HUES48 (cell line): ENCODE measurements around the gene SCN1B.
"Not testable (repeated sequence)": the region's sequence is repeated elsewhere in the genome, so short reads cannot be mapped to it uniquely, and the experiment has no call there.

Source experiments
- H3K27ac ChIP-seq: one replicate; pipeline ENCODE4 v1.7.0; 2013; ENCODE audit warnings: low read depth, low read length, inconsistent platforms
- H3K27me3 ChIP-seq: 2 replicates; pipeline ENCODE4 v1.6.1; 2013; ENCODE audit warnings: mild to moderate bottlenecking, low read length; ENCODE audit not compliant: control insufficient read depth, insufficient read depth
- H3K36me3 ChIP-seq: 2 replicates; pipeline ENCODE4 v1.6.1; 2013; ENCODE audit warnings: low read length; ENCODE audit not compliant: control insufficient read depth, insufficient read depth
- H3K4me1 ChIP-seq: 2 replicates; pipeline ENCODE4 v1.6.1; 2013; ENCODE audit warnings: mild to moderate bottlenecking, low read length; ENCODE audit not compliant: control insufficient read depth, insufficient read depth
- H3K4me3 ChIP-seq: 2 replicates; pipeline ENCODE4 v1.5.1; 2013; ENCODE audit warnings: mild to moderate bottlenecking, low read depth, low read length
- H3K9ac ChIP-seq: 2 replicates; pipeline ENCODE4 v1.6.1; 2013; ENCODE audit warnings: mild to moderate bottlenecking, low read depth, low read length, moderate library complexity
- H3K9me3 ChIP-seq: 2 replicates; pipeline ENCODE4 v1.6.1; 2013; ENCODE audit warnings: low read length; ENCODE audit not compliant: control insufficient read depth, insufficient read depth

SCN1B gene

DNA sequence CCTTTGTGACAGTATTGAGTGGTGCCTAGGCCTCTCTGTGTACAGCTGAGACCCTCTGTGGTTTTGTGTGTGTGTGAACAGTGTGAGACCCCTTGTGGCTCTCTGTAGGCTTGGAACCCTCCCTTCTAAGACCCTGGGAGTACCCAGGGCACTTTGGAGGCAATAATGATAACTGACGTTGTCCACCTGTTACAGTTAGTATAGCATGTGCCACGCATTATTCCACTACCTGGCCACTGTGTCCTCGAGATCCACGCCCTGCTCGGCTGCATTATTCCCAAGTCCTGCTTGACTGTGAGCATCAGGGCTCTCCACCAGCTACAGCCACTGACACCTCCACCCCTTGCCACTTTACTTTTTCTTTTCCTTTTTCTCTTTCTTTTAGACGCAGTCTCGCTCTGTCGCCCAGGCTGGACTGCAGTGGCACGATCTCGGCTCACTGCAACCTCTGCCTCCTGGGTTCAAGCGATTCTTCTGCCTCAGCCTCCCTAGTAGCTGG, 28.2 kb upstream of the SCN1B start:
- H3K9me3 ChIP-seq: no peaks in the 10 kb centered on the region
- peak overlapping the region; percentile 27 for H3K27ac ChIP-seq
- H3K4me1 ChIP-seq: peaks cover 29% of the 10 kb centered on the region
- no peak overlapping the region for H3K9ac ChIP-seq
- H3K4me3 ChIP-seq: peak overlapping the region; percentile 74
- no peaks in the 10 kb centered on the region for H3K27me3 ChIP-seq
- H3K36me3 ChIP-seq: peaks cover 41% of the 10 kb centered on the region

GRCh38 chr19:35004517-35005255, 25.6 kb upstream of the SCN1B start:
- no peak overlapping the region for H3K9ac ChIP-seq

DNA sequence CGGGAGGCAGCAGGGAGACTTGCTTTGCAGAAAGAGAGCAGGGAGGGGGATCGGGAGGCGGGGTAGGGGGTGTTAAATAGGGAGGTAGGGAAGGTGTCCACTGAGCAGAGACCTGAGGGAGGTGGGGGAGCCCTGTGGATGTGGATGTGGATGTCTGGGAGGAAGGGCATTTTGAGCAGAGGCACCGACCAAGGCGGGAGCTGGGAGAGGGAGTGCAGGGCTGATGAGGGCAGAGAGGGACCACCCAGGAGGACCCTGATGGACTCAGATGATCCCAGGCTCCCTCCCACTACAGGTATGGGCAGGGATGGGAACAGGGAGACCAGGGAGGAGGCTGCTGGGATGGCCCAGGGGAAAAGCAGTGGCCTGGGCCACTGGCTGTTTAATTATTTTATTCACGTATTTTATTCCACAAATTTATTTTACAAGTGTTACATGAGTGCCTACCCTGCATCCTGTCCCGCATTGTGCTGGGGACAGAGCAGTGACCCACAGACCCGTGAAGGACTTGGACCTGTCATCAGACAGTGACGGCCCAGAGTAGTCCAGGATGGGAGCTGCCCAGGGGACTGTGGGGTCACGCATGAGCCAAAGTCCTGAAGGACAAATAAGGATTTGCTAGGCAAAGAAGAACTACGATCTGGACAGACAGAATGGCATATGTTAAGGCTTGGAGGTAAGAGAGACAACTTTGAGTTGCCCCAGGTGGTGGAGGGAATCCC, 24.9 kb upstream of the SCN1B start:
- Histone ChIP-seq H3K27ac (no peak overlapping the region), H3K4me3 (no peak overlapping the region), H3K9ac (no peak overlapping the region), H3K27me3 (no peaks in the 10 kb centered on the region), H3K4me1 (peaks cover 14% of the 10 kb centered on the region), H3K9me3 (no peaks in the 10 kb centered on the region), H3K36me3 (peaks cover 64% of the 10 kb centered on the region)

More at GRCh38 chr19:35004517-35005255, 25.6 kb upstream of the SCN1B start:
- Histone ChIP-seq H3K4me1 (peaks cover 14% of the 10 kb centered on the region), H3K36me3 (peaks cover 57% of the 10 kb centered on the region), H3K9me3 (no peaks in the 10 kb centered on the region), H3K27ac (no peak overlapping the region), H3K4me3 (no peak overlapping the region), H3K27me3 (no peaks in the 10 kb centered on the region)

GRCh38 chr19:35006007-35006341, 24.3 kb upstream of the SCN1B start:
- not testable (repeated sequence) for H3K9me3 ChIP-seq, H3K4me3 ChIP-seq, H3K27me3 ChIP-seq, H3K9ac ChIP-seq, H3K27ac ChIP-seq
- Histone ChIP-seq H3K36me3 (peaks cover 70% of the 10 kb centered on the region), H3K4me1 (peaks cover 14% of the 10 kb centered on the region)

DNA sequence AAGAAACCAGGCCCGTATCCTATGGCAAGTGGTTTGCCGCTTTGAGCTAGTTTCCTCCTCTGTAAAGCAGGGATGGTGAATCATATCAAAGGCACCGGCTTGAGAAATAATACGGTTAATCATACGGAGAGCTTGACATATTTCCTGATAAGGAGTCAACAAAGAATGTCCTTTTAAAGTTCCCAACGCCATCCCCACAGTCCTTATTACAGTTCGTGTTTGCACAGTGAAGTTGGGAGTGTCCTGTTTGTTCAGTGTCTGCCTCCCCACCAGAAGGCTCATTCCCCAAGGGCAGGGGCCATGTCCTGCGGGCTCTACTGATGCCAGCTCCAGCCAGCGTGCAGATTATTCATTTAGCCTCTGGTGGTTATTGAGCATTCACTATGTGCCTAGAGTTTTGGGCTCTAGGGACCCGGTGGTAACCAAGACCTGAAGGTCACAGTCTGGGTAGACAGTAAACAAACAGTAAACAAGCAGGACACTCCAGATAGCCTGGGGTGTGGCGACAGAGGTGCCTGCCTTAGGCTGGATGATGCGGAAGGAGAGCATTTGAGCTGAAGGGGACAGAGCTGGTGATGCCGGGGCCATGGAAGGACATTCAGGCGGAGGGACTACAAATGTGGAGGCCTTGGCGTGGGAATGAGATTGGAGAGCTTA, 23.8 kb upstream of the SCN1B start:
- H3K36me3 ChIP-seq: peaks cover 75% of the 10 kb centered on the region
- H3K9ac ChIP-seq: no peak overlapping the region
- no peak overlapping the region for H3K4me3 ChIP-seq
- no peak overlapping the region for H3K27ac ChIP-seq
- H3K9me3 ChIP-seq: no peaks in the 10 kb centered on the region
- peaks cover 14% of the 10 kb centered on the region for H3K4me1 ChIP-seq
- H3K27me3 ChIP-seq: no peaks in the 10 kb centered on the region

GRCh38 chr19:35006999-35007365, 23.3 kb upstream of the SCN1B start:
- Histone ChIP-seq H3K9me3 (no peaks in the 10 kb centered on the region), H3K9ac (no peak overlapping the region), H3K4me1 (peaks cover 11% of the 10 kb centered on the region), H3K27ac (no peak overlapping the region), H3K36me3 (peaks cover 77% of the 10 kb centered on the region), H3K4me3 (no peak overlapping the region), H3K27me3 (no peaks in the 10 kb centered on the region)

DNA sequence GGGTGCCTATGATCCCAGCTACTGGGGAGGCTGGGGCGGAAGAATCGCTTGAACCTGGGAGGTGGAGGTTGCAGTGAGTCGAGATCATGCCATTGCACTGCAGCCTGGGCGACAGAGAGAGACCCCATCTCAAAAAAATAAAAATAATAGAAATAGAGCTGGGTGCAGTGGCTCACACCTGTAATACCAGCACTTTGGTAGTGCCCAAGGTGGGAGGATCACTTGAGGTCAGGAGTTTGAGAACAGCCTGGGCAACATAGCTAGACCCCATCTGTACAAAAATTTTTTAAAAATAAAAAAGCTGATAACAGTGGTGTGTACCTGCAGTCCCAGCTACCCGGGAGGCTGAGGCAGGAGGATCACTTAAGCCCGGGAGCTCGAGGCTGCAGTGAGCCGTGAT, 22.8 kb upstream of the SCN1B start:
- not testable (repeated sequence) for H3K9me3 ChIP-seq, H3K27ac ChIP-seq, H3K9ac ChIP-seq, H3K4me3 ChIP-seq, H3K27me3 ChIP-seq
- Histone ChIP-seq H3K36me3 (peaks cover 78% of the 10 kb centered on the region), H3K4me1 (peaks cover 11% of the 10 kb centered on the region)

GRCh38 chr19:35008891-35009341, 21.4 kb upstream of the SCN1B start:
- Histone ChIP-seq H3K27ac (no peak overlapping the region), H3K36me3 (peaks cover 79% of the 10 kb centered on the region), H3K9me3 (no peaks in the 10 kb centered on the region), H3K4me1 (no peaks in the 10 kb centered on the region), H3K4me3 (no peak overlapping the region), H3K9ac (no peak overlapping the region), H3K27me3 (no peaks in the 10 kb centered on the region)

- H3K4me1 ChIP-seq: no peaks in the 10 kb centered on the region
- no peaks in the 10 kb centered on the region for H3K9me3 ChIP-seq
- no peak overlapping the region for H3K4me3 ChIP-seq
- H3K27me3 ChIP-seq: no peaks in the 10 kb centered on the region
- no peak overlapping the region for H3K27ac ChIP-seq
- H3K36me3 ChIP-seq: peaks cover 80% of the 10 kb centered on the region
- no peak overlapping the region for H3K9ac ChIP-seq
These were observed 20.6 kb upstream of the SCN1B start for GRCh38 chr19:35009424-35010415.

DNA sequence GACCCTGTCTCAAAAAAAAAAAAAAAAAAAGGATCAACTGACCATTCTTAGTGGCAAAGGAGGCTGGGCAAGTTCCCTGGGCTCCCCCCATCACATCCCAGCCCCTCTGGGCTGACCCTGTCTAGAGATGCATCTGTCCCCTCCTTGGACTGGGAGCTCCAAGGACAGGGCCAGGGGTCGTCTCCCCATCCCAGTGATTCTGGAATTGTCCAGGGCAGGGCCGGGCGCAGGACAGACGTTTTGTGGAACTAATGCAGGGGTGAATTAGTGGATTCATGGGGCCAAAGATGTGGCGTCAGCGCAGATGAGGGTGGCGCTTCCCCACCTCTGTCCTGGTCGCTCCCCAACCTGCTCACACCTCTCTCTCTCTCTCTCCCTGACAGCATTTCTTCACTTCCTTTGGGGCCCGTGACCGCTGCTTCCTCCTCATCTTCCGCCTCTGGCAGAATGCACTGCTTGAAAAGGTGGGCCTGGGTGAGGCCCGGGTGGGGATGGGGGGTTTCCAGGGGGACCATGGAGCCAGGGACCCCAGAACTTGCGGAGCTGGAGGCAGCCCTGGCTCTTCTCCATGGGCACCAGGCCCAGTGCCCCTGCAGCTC, 19.1 kb upstream of the SCN1B start:
- peaks cover 85% of the 10 kb centered on the region for H3K36me3 ChIP-seq
- H3K4me1 ChIP-seq: no peaks in the 10 kb centered on the region
- no peaks in the 10 kb centered on the region for H3K27me3 ChIP-seq
- no peak overlapping the region for H3K9ac ChIP-seq
- no peak overlapping the region for H3K27ac ChIP-seq
- no peak overlapping the region for H3K4me3 ChIP-seq
- H3K9me3 ChIP-seq: no peaks in the 10 kb centered on the region
